GM23338 (cell line): ENCODE data around the gene MAST4. TPM values are rescaled to one million over a fixed set of nuclear protein-coding genes. Genes with fewer than 3 reads are reported as not detected.

Source experiments
- ATAC-seq: fragments of 200-7000 bp; cut with Tn5 transposase; 3 replicates; pipeline ENCODE4 v1.9.1; 2020
- DNase-seq: peaks from one replicate; pipeline ENCODE4 v3.0.0-alpha.2; 2015; ENCODE audit warnings: low spot score
- H2AFZ ChIP-seq: fragments of 200-600 bp; sonication (generic); 2 replicates; pipeline ENCODE4 v1.8.0; 2016; ENCODE audit warnings: antibody characterized with exemption, mild to moderate bottlenecking, moderate library complexity
- H3F3A ChIP-seq: fragments of 200-600 bp; sonication (generic); replicated peaks from 2 replicates; pipeline ENCODE4 v1.8.0; 2017; ENCODE audit warnings: antibody characterized with exemption, mixed run types, low read depth
- H3K27ac ChIP-seq: fragments of 200-600 bp; sonication (generic); 2 replicates; pipeline ENCODE4 v1.6.1; 2016; ENCODE audit warnings: low read depth
- H3K27me3 ChIP-seq: fragments of 200-600 bp; sonication (generic); 2 replicates; pipeline ENCODE4 v1.8.0; 2016; ENCODE audit warnings: mild to moderate bottlenecking, mixed run types, moderate library complexity; ENCODE audit not compliant: insufficient read depth
- H3K36me3 ChIP-seq: fragments of 200-600 bp; sonication (generic); 2 replicates; pipeline ENCODE4 v1.8.0; 2016; ENCODE audit warnings: mild to moderate bottlenecking; ENCODE audit not compliant: insufficient read depth
- H3K4me1 ChIP-seq: fragments of 200-600 bp; sonication (generic); 2 replicates; pipeline ENCODE4 v1.8.0; 2016; ENCODE audit warnings: mild to moderate bottlenecking, moderate library complexity; ENCODE audit not compliant: insufficient read depth
- H3K4me2 ChIP-seq: fragments of 200-600 bp; sonication (generic); 2 replicates; pipeline ENCODE4 v1.7.1; 2017; ENCODE audit warnings: mixed run types
- H3K4me3 ChIP-seq: fragments of 200-600 bp; sonication (generic); 2 replicates; pipeline ENCODE4 v1.6.1; 2016; ENCODE audit warnings: mixed run types
- H3K79me2 ChIP-seq: fragments of 200-600 bp; sonication (generic); replicated peaks from 2 replicates; pipeline ENCODE4 v1.8.0; 2017; ENCODE audit warnings: mild to moderate bottlenecking; ENCODE audit not compliant: insufficient read depth
- H3K9me2 ChIP-seq: fragments of 200-600 bp; sonication (generic); 2 replicates; pipeline ENCODE4 v1.8.0; 2017; ENCODE audit not compliant: insufficient read depth
- H4K20me1 ChIP-seq: fragments of 200-600 bp; sonication (generic); replicated peaks from 2 replicates; pipeline ENCODE4 v1.8.0; 2017; ENCODE audit warnings: mild to moderate bottlenecking; ENCODE audit not compliant: insufficient read depth
- H3K27ac Mint-ChIP-seq: 2 replicates; pipeline ENCODE4 v1.8.0; 2020; ENCODE audit warnings: inconsistent platforms, mild to moderate bottlenecking, moderate library complexity, mixed read lengths
- H3K27me3 Mint-ChIP-seq: 3 replicates; pipeline ENCODE4 v1.8.0; 2022; ENCODE audit warnings: low read depth, mild to moderate bottlenecking, moderate library complexity, mixed read lengths, inconsistent platforms; ENCODE audit not compliant: insufficient read depth, poor library complexity
- H3K36me3 Mint-ChIP-seq: 3 replicates; pipeline ENCODE4 v1.8.0; 2021; ENCODE audit warnings: low read depth, mild to moderate bottlenecking, inconsistent platforms, moderate library complexity, mixed read lengths
- H3K4me1 Mint-ChIP-seq: 3 replicates; pipeline ENCODE4 v1.8.0; 2020; ENCODE audit warnings: mild to moderate bottlenecking, inconsistent platforms, mixed read lengths
- H3K4me3 Mint-ChIP-seq: 3 replicates; pipeline ENCODE4 v1.8.0; 2021; ENCODE audit warnings: moderate library complexity, mild to moderate bottlenecking, inconsistent platforms, mixed read lengths
- H3K9me3 Mint-ChIP-seq: 3 replicates; pipeline ENCODE4 v1.8.0; 2020; ENCODE audit warnings: moderate library complexity, mild to moderate bottlenecking, inconsistent platforms, mixed read lengths
- CREB1 ChIP-seq: fragments of 250-450 bp; sonication (Bioruptor Pico); IDR thresholded peaks from 2 replicates; pipeline ENCODE4 v1.5.0; 2020; ENCODE audit warnings: low read depth, mild to moderate bottlenecking, moderate library complexity
- CTCF ChIP-seq, 2 experiments: fragments of 200-600 bp in 1 of 2; sonication (generic) in 1 of 2; conservative IDR thresholded peaks; 2 replicates each; pipeline versions ENCODE4 v1.5.1 to v1.6.1; 2016 to 2017; ENCODE audit warnings: antibody characterized with exemption in 2 of 2, low read depth in 2 of 2, mild to moderate bottlenecking in 2 of 2, moderate library complexity in 1 of 2
- EZH2 ChIP-seq: fragments of 200-600 bp; sonication (generic); IDR thresholded peaks from one replicate; pipeline ENCODE4 v1.8.0; 2017; ENCODE audit warnings: antibody characterized with exemption, mild to moderate bottlenecking, low read depth; ENCODE audit not compliant: unreplicated experiment
- JUNB ChIP-seq: IDR thresholded peaks from one replicate; pipeline ENCODE4 v1.6.1; 2016; ENCODE audit warnings: antibody characterized with exemption; ENCODE audit not compliant: unreplicated experiment
- NANOG ChIP-seq: IDR thresholded peaks from 2 replicates; pipeline ENCODE4 v1.6.1; 2016; ENCODE audit warnings: antibody characterized with exemption, borderline replicate concordance
- POLR2AphosphoS5 ChIP-seq: IDR thresholded peaks from 2 replicates; pipeline ENCODE4 v1.6.1; 2016; ENCODE audit warnings: antibody characterized with exemption, low read depth
- REST ChIP-seq: IDR thresholded peaks from one replicate; pipeline ENCODE4 v1.6.1; 2018; ENCODE audit warnings: antibody characterized with exemption; ENCODE audit not compliant: unreplicated experiment
- STAT1 ChIP-seq: IDR thresholded peaks from one replicate; pipeline ENCODE4 v1.6.1; 2016; ENCODE audit warnings: antibody characterized with exemption; ENCODE audit not compliant: unreplicated experiment
- ZNF114 ChIP-seq: fragments of 250-450 bp; sonication (Bioruptor Pico); IDR thresholded peaks from 2 replicates; pipeline ENCODE4 v1.5.0; 2020; ENCODE audit warnings: mild to moderate bottlenecking, moderate library complexity
- ZNF331 ChIP-seq: fragments of 250-450 bp; sonication (Bioruptor Pico); IDR thresholded peaks from 2 replicates; pipeline ENCODE4 v1.5.0; 2020; ENCODE audit warnings: low read depth, mild to moderate bottlenecking, moderate library complexity
- ZNF462 ChIP-seq: fragments of 250-450 bp; sonication (Bioruptor Pico); IDR thresholded peaks from 2 replicates; pipeline ENCODE4 v1.5.0; 2020; ENCODE audit warnings: mild to moderate bottlenecking, moderate library complexity
- polyA plus RNA-seq: library from polyadenylated mRNA; unstranded; fragments of >200 nt; fragmentation: Nextera tagmentation; extraction: Ambion mirVana; gene quantifications from 2 replicates; pipeline ENCODE4 v1.2.1, GENCODE V29; 2016
- total RNA-seq: library from RNA; depleted of rRNA; stranded (reverse); fragments of >200 nt; shearing (Covaris generic); gene quantifications from 2 replicates; pipeline ENCODE4 v1.2.3, GENCODE V29; 2014

Gene MAST4
- total and polyA plus RNA-seq, 2 experiments from 2014 or later, result 3.6 to 8.5 TPM

GRCh38 chr5:66877843-66878242, 281.6 kb downstream of the MAST4 start (continued):
- TF ChIP-seq REST, result no peak
- TF ChIP-seq JUNB, result no peak
- no peak for TF ChIP-seq ZNF114 (CRISPR knock-in tag)
- no peak for TF ChIP-seq POLR2AphosphoS5
- no peak for TF ChIP-seq CREB1 (CRISPR knock-in tag)
- no peak for TF ChIP-seq CTCF (conservative IDR thresholded peaks at IDR 0.05; ENCODE audit: low read depth in 2 of 2)
- TF ChIP-seq ZNF331 (CRISPR knock-in tag), result no peak
- no peak for TF ChIP-seq NANOG

GRCh38 chr5:66880401-66880800, 284.2 kb downstream of the MAST4 start:
- ATAC-seq, result no peak
- no peaks in the 10 kb centered on the region for H3K79me2 ChIP-seq
- no peaks in the 10 kb centered on the region; the same call in 1 of the 2 replicates for H3K9me2 ChIP-seq
- no peaks in the 10 kb centered on the region for H3F3A ChIP-seq
- 0 out of 2 replicates have a peak, but pooled peaks cover 3% of the 10 kb centered on the region for H3K4me1 ChIP-seq
- H2AFZ ChIP-seq, result no peak overlapping the region
- H3K27ac ChIP-seq, result no peak overlapping the region
- Mint-ChIP-seq H3K4me3 (no peak overlapping the region), H3K4me1 (peaks cover 4% of the 10 kb centered on the region; the same call in 1 of the 3 replicates), H3K27me3 (no peaks in the 10 kb centered on the region), H3K9me3 (no peaks in the 10 kb centered on the region), H3K36me3 (no peaks in the 10 kb centered on the region), H3K27ac (no peak overlapping the region)
- H3K27me3 ChIP-seq, result no peaks in the 10 kb centered on the region
- no peaks in the 10 kb centered on the region for H4K20me1 ChIP-seq
- H3K4me2 ChIP-seq, result no peak overlapping the region
- no peaks in the 10 kb centered on the region for H3K36me3 ChIP-seq
- DNase-seq, result no peak
- H3K4me3 ChIP-seq, result no peak overlapping the region
- TF ChIP-seq EZH2, result no peak
- no peak for TF ChIP-seq ZNF462 (CRISPR knock-in tag)
- TF ChIP-seq STAT1, result no peak
- TF ChIP-seq CTCF (conservative IDR thresholded peaks at IDR 0.05; ENCODE audit: low read depth in 2 of 2), result no peak
